ENCODE measurements around the gene EFNA5. TPM values are rescaled to one million over a fixed set of nuclear protein-coding genes. Genes with fewer than 3 reads are reported as not detected.
A peak's percentile ranks its signal among the peaks of the same experiment; 100 is the strongest.

EFNA5 gene
- polyA plus RNA-seq, 6 donors from 2014 or later = not detected

DNA sequence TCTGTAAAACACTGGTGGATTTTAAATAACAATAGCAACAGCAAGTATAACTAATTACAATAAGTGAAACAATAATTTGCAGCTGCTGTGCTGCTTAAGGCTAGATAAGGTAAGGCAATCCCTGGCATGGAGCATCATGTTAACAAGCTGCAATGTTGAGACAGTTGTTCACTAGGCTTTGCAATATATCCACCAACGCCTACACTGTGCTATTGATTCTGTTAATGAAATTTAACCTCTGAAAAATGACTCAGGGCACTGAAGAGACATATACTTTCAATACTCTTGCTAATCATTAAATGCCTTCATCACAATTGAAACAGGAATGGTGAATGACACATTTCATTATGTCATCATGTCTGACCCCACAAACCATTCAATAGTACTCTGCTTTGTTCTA lies 255.0 kb downstream of the EFNA5 start:
- Mint-ChIP-seq H3K36me3 (no peaks in the 10 kb centered on the region), H3K4me1 (no peaks in the 10 kb centered on the region), H3K27me3 (peaks cover 0 to 6% (median 0%) of the 10 kb centered on the region in 3 donors), H3K9me3 (peaks cover 0 to 3% (median 0%) of the 10 kb centered on the region in 7 donors), H3K27ac (peak overlapping the region in 1 of 6 donors; percentile 34), H3K4me3 (no peak overlapping the region)
- DNase-seq (no peak), ATAC-seq (ENCODE audit: low read depth in 2 of 2) (no peak)

DNA sequence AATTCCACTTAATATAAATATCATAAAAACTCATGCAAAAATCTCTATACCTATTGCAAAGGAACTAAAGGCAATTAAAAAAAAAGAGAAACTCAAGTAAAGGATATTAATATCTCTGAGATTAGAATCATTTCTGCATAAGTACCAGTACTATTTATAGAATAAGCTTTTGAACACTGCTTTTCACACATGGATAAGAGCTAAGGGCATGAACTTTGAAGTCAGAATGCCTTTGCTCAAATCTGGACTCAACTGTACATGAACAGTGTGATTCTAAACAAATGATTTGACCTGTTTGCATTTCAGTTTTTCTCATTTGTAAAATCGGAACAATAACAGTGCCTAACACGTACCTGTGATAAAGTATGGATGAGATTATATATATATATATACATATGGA lies 255.9 kb downstream of the EFNA5 start:
- ATAC-seq (ENCODE audit: low read depth in 2 of 2) (no peak), DNase-seq (no peak)
- Mint-ChIP-seq H3K36me3 (no peaks in the 10 kb centered on the region), H3K4me1 (no peaks in the 10 kb centered on the region), H3K27ac (no peak overlapping the region), H3K27me3 (peaks cover 0 to 6% (median 0%) of the 10 kb centered on the region in 3 donors), H3K9me3 (peaks cover 0 to 3% (median 0%) of the 10 kb centered on the region in 7 donors), H3K4me3 (no peak overlapping the region)

DNA sequence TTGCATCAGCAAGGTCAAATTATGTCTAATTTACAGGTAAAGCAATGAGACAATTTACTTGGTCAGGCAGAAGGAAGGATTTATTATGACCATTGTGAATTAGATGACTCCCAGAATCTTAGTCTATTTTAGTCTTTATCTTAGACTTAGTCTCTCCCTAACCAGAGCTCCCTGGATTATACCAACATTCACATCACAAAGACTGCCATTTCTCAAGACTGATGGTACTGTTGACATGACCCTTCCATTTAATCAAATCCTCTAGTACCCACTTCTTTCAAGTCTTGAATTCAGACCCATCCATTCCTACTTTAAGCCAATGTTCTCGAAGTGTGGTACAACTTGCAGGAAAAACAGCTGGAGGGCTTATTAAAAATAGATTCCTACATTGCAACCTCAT lies 257.0 kb downstream of the EFNA5 start:
- Mint-ChIP-seq H3K27me3 (peaks cover 0 to 6% (median 0%) of the 10 kb centered on the region in 3 donors), H3K36me3 (no peaks in the 10 kb centered on the region), H3K9me3 (peaks cover 0 to 3% (median 0%) of the 10 kb centered on the region in 7 donors), H3K4me1 (no peaks in the 10 kb centered on the region), H3K4me3 (no peak overlapping the region), H3K27ac (no peak overlapping the region)
- no peak for ATAC-seq (ENCODE audit: low read depth in 2 of 2)
- DNase-seq = no peak

DNA sequence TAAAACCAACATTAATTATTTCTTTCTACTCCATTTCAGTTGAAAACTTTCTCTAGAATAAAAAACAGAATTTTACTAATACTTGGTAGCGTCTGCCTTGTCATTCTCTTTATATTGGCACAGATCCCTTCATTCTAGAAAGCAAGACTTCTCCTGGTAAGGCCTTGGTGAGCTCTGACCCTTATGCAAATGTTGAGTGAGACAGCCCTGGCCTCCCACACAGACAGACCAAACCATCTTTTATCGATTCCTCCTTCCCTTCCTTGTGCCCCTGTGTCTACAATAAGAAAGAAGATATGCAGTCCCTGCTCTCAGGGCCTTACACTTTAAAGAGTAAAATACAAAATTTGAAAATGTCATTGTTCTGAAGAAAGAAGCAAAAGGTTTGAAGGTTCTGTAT lies 262.2 kb downstream of the EFNA5 start:
- Mint-ChIP-seq H3K4me3 (no peak overlapping the region), H3K4me1 (no peaks in the 10 kb centered on the region), H3K27me3 (peaks cover 0 to 6% (median 0%) of the 10 kb centered on the region in 3 donors), H3K27ac (peak overlapping the region in 1 of 6 donors; percentile 2), H3K9me3 (peaks cover 0 to 5% (median 0%) of the 10 kb centered on the region in 7 donors), H3K36me3 (no peaks in the 10 kb centered on the region)
- no peak for ATAC-seq (ENCODE audit: low read depth in 2 of 2)
- no peak for DNase-seq

DNA sequence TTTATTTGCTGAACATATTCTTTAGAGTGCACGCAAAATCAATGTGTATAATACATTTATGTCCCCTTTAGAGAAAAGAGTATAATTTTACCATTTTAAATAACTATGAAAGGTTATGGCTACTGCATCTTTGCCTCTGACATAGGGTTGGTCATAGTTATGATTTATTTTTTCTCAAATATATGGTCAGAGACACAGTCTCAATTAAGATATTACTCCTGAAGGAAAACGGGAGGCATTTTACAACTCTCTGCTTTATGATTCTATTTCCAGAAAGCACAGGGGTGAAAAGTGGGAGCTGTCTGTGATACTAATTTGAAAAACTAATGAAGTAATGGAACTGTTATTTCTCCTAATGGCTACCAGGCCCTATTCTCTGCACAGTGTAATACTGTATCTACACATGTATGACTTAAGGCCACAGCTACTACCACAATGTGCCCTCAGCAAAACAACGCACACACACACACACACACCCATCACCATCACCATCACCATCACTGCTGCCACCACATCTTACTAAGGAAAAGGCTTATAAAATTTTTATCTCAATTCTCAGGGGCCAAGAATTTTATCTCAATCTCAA lies 262.9 kb downstream of the EFNA5 start:
- Mint-ChIP-seq H3K36me3 (no peaks in the 10 kb centered on the region), H3K27ac (no peak overlapping the region), H3K4me1 (no peaks in the 10 kb centered on the region), H3K9me3 (peaks cover 0 to 5% (median 0%) of the 10 kb centered on the region in 7 donors), H3K4me3 (no peak overlapping the region), H3K27me3 (peaks cover 0 to 6% (median 0%) of the 10 kb centered on the region in 3 donors)
- DNase-seq = no peak
- ATAC-seq (ENCODE audit: low read depth in 2 of 2) = no peak

DNA sequence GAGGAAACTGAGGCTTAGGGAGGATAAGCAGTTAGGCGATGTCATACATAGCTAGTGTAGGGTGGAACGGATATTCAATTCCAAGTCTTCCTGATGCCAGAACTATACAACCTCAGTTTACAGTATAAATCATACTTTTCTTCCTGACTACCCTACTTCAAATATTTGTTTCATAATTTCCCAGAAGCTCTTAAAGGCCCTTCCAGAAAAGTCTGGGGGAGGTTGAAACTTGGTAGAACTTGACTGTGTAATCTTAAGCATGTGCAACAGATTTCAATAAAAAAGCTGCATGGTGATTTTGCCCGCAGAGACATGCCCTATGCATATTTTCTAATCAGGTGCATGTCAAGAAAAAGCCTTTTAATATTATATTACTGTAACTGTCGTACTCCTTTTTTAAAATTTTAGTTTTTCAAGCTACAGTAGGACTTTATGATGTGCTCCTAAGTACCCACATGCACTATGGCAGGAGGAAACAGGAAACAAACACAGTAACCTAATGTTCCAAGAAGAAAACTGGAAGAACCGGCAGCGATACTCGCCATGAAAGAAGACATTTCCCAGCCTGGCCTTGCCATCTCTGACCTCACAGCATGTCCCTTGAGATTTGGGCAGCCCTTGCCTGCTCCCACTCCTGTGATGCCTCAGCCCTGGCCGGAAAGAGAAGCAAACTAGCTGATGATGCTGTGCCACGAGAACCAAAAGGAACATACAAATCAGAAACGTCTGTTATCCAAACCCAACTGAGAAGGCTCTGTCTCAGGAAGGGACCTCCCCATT lies 266.0 kb downstream of the EFNA5 start:
- Mint-ChIP-seq H3K4me1 (no peaks in the 10 kb centered on the region), H3K4me3 (no peak overlapping the region), H3K27ac (no peak overlapping the region), H3K36me3 (no peaks in the 10 kb centered on the region), H3K9me3 (peaks cover 0 to 2% (median 0%) of the 10 kb centered on the region in 7 donors), H3K27me3 (no peaks in the 10 kb centered on the region)
- DNase-seq (no peak), ATAC-seq (ENCODE audit: low read depth in 2 of 2) (no peak)

DNA sequence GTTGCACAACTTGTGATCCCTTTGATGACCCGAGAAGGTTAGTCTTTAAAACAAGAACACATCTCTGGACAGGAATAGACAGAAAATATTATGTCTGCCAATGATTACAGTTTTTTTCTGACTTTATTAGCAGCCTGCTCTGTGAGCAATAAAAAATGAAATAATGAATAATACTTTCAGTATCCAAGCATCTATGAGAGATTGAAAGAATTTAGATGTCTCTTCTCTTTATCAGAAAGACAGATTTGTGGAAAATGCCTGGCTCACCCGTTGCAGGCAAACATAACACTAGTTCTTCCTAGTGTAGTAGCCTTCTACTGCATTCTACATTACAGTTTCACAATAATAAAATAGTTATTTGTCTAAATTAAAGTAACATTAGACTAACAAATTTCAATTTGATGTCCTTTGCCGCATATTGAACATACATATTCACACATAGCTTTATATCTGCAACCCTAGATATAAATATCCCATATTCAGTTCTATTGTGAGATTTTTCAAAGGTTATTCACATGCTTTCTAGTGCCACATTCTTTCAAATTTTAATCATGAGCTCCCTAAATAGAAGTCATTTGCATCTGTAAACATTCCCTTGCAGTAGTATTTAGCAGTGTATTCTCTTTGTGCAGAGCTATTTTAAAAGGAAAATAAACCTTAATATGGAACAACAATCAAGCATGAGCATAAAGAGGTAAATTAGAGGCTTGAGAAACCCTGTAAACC lies 267.3 kb downstream of the EFNA5 start:
- ATAC-seq (ENCODE audit: low read depth in 2 of 2) = no peak
- Mint-ChIP-seq H3K36me3 (no peaks in the 10 kb centered on the region), H3K9me3 (peaks cover 0 to 2% (median 0%) of the 10 kb centered on the region in 7 donors), H3K4me3 (no peak overlapping the region), H3K27ac (no peak overlapping the region), H3K27me3 (peaks cover 0 to under 1% (median 0%) of the 10 kb centered on the region in 3 donors), H3K4me1 (no peaks in the 10 kb centered on the region)
- DNase-seq = no peak

DNA sequence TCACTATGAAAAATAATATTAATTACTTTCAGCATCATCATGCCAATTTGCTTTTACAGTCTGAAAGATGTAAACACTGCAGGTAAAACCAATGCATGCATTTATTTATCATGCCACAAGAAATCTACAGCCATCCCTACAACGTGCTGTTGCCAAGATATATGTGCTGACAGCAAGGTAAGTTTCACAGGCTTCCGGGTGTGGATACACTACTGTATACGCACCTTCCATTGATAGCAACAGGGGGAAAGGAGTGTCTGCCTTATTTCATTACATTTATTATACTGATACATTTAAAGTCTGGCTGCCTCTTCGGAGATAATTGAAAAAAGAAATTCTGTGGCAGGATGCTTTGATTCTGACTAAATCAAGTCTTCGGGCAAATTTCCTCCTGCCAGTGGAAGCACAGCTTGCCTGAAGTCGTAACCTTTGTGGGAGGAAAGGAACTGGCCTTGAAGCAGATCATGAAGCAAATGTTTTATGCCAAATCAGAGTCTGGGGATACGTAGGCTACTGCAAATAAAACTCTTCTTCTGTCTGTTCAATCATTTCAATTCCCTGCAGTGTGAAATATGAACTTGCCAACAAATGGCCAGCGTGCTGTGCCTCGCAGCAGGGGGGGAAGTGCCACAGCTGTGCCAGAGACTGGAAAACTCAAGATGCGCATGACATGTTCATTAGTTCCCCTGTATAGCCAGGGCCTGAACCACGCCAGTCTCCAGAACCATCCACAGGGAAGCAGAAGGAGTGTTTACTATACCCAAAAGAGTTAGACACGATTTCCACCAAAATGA lies 268.1 kb downstream of the EFNA5 start:
- H3K9me3 Mint-ChIP-seq = peaks cover 0 to 2% (median 0%) of the 10 kb centered on the region in 7 donors
- H3K27ac Mint-ChIP-seq = no peak overlapping the region
- no peak for DNase-seq
- no peak for ATAC-seq (ENCODE audit: low read depth in 2 of 2)
- H3K4me3 Mint-ChIP-seq = no peak overlapping the region
- no peaks in the 10 kb centered on the region for H3K4me1 Mint-ChIP-seq
- H3K27me3 Mint-ChIP-seq = peaks cover 0 to 8% (median 0%) of the 10 kb centered on the region in 3 donors
- H3K36me3 Mint-ChIP-seq = no peaks in the 10 kb centered on the region

DNA sequence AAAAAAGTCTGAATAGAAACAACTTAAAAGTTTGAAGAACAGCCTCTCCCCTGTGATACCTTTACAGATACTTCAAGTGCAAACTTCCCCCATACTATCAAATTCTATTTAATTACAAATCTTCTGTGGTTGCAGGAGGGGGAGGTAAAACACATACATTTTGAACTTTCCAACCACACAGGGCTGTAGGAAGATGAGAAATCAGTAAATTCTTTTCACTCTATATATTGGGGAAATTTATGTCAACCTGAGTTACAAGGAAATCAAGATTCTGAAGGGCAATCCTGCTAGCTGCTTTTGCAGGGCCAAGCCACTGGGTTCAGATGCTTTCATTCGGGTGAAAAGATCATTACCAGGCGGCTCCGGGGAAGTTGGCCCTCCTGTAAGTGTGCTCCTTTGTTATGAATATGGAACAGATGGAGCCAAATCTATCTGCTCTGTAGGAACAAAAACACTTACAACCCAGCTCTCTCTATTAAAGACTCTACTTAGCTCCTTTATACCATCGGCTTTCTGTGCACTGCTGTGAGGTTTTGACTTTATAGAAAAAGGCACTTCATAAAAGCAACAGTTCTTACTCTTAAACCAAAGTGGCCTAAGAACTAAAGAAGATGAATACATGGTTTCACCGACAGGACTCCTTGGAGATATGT lies 269.1 kb downstream of the EFNA5 start:
- Mint-ChIP-seq H3K27ac (no peak overlapping the region), H3K27me3 (peaks cover 0 to 8% (median 0%) of the 10 kb centered on the region in 3 donors), H3K36me3 (no peaks in the 10 kb centered on the region), H3K4me1 (no peaks in the 10 kb centered on the region), H3K4me3 (no peak overlapping the region), H3K9me3 (peaks cover 0 to 2% (median 0%) of the 10 kb centered on the region in 7 donors)
- ATAC-seq (ENCODE audit: low read depth in 2 of 2) (no peak), DNase-seq (no peak)

DNA sequence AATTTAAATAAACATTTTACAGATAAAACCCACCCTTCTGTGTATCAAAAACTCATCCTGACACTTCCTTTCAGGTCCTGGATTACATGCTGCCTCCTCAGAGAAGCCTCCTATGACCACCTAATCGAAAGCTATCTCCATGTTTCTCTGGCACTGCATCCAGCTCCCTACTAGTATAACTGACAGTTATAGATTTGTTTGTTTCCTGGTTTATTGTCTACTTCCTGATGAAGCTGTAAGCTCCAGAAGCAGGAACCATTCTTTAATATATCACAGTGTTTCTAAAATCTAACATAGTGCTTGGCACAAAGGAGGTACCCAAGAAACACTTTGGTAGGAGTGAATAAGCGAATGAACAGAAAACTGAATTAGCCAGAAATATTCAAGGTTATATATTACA lies 270.4 kb downstream of the EFNA5 start:
- Mint-ChIP-seq H3K27me3 (peaks cover 0 to 8% (median 0%) of the 10 kb centered on the region in 3 donors), H3K4me1 (no peaks in the 10 kb centered on the region), H3K9me3 (no peaks in the 10 kb centered on the region), H3K27ac (no peak overlapping the region), H3K4me3 (no peak overlapping the region), H3K36me3 (no peaks in the 10 kb centered on the region)
- no peak for ATAC-seq (ENCODE audit: low read depth in 2 of 2)
- no peak for DNase-seq

DNA sequence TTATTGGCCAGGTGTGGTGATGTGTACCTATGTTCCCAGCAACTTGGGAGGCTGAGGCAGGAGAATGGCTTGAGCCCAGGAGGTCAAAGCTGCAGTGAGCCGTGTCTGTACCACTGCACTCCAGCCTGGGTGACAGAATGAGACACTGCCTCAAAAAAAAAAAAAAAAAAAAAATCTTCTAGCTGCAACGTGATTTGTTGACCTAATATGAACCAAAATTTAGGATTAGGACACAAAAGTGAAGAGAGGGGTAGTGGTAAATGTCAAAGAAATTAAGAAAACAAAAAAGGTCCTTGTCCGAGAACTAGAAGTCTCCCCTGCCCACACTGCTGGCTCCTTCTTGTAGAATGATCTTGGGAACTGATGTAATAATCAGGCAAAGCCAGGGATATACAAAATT lies 272.0 kb downstream of the EFNA5 start:
- Mint-ChIP-seq H3K36me3 (no peaks in the 10 kb centered on the region), H3K27ac (no peak overlapping the region), H3K4me1 (no peaks in the 10 kb centered on the region), H3K9me3 (no peaks in the 10 kb centered on the region), H3K4me3 (no peak overlapping the region), H3K27me3 (peaks cover 0 to 8% (median 0%) of the 10 kb centered on the region in 3 donors)
- ATAC-seq (ENCODE audit: low read depth in 2 of 2) = no peak
- DNase-seq = no peak

DNA sequence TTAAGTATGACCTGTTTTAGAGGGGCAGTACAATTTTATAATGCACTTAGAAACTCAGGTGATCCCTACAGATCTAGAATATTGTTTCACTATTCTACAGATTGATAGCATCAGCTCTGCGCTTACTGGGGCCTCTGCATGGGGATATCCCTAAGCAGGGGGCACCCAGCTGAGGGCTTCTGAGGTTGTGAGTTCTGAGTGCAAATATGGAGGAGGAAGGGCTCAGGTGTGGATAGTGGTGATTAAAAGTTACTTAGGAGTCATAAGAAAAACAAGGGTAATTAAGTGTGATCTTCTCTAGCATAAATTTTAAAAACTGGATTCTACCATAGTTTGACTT lies 274.4 kb downstream of the EFNA5 start:
- Mint-ChIP-seq H3K4me3 (no peak overlapping the region), H3K9me3 (no peaks in the 10 kb centered on the region), H3K27me3 (peaks cover 0 to 8% (median 0%) of the 10 kb centered on the region in 3 donors), H3K36me3 (no peaks in the 10 kb centered on the region), H3K27ac (peak overlapping the region in 1 of 6 donors; percentile 15), H3K4me1 (no peaks in the 10 kb centered on the region)
- ATAC-seq (ENCODE audit: low read depth in 2 of 2) (no peak), DNase-seq (no peak)

Measured in naive B cell (primary cell).